ENCODE results near the gene NSG2. TPM values are rescaled to one million over a fixed set of nuclear protein-coding genes. Genes with fewer than 3 reads are reported as not detected.

NSG2 gene
- total RNA-seq, 4 donors from 2014 or later = 0.94 to 1.9 (median 1.8) TPM; not detected in 1

DNA sequence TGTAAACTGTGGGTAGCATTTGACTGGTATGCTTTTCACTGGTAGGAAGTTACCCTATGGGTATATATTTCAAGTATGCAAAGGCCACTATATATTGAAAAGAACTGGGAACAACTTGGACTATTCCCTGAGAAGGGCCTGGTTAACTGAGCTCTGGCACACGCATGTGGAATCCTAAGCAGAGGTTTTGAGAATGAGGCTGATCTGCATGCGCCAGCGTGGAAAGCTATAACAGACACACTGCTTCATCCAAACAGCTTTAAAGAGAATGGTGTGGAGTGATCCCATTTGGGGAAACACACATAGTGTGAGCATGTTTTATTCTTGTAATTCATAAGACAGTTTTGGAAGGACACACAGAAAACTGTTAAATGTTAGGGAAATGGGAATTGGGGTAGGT, 8.4 kb downstream of the NSG2 start:
- TF ChIP-seq, protein P1, sequence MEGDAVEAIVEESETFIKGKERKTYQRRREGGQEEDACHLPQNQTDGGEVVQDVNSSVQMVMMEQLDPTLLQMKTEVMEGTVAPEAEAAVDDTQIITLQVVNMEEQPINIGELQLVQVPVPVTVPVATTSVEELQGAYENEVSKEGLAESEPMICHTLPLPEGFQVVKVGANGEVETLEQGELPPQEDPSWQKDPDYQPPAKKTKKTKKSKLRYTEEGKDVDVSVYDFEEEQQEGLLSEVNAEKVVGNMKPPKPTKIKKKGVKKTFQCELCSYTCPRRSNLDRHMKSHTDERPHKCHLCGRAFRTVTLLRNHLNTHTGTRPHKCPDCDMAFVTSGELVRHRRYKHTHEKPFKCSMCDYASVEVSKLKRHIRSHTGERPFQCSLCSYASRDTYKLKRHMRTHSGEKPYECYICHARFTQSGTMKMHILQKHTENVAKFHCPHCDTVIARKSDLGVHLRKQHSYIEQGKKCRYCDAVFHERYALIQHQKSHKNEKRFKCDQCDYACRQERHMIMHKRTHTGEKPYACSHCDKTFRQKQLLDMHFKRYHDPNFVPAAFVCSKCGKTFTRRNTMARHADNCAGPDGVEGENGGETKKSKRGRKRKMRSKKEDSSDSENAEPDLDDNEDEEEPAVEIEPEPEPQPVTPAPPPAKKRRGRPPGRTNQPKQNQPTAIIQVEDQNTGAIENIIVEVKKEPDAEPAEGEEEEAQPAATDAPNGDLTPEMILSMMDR (IDR thresholded peaks at IDR 0.05) = no peak
- no peak for TF ChIP-seq POLR2A (IDR thresholded peaks at IDR 0.05)
- Histone ChIP-seq H3K36me3 (no peaks in the 10 kb centered on the region), H3K9me3 (no peaks in the 10 kb centered on the region), H3K27me3 (no peaks in the 10 kb centered on the region), H3K27ac (no peak overlapping the region), H3K4me1 (no peaks in the 10 kb centered on the region), H3K4me3 (no peak overlapping the region)
- no peak for DNase-seq

DNA sequence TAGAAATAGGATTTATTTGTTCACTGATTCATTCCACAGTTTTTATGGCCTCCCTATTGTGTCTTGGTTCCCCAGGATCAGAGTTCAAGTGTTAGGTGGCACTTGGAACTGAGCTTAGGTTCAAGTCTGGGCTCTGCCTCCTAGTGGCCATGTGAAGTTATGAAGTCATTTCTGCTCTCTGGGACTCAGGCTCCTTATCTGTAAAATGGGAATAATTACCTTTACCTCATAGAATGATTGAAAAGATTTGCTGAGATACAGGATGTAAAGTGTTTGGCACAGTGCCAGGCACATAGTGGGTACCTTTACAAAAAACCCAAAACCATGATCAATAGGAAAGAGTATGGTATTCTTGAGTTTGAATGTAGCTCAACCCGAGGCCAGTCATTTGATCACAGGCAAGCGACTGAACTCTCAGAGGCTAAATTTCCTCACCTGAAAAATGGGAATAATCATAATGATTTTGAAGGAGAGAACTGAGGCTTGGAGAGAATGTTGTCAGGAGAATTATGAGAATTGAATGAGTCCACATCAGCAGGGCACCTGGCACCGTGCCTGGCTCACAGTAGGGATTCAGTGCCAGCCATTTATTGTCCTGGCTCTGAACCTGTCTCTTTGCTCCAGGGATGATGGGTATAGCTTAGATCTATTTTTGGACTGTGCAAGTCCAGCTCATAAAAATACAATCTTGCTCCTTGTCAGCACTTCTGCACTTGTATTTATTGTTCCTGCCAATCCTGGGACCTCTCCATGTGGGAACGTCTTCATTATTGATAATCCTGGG, 10.8 kb downstream of the NSG2 start:
- H3K27ac ChIP-seq = no peak overlapping the region
- TF ChIP-seq, protein P1 (IDR thresholded peaks at IDR 0.05) = peak in 2 of 6 experiments; percentile 4 to 11
- no peak for TF ChIP-seq POLR2A (IDR thresholded peaks at IDR 0.05)

DNA sequence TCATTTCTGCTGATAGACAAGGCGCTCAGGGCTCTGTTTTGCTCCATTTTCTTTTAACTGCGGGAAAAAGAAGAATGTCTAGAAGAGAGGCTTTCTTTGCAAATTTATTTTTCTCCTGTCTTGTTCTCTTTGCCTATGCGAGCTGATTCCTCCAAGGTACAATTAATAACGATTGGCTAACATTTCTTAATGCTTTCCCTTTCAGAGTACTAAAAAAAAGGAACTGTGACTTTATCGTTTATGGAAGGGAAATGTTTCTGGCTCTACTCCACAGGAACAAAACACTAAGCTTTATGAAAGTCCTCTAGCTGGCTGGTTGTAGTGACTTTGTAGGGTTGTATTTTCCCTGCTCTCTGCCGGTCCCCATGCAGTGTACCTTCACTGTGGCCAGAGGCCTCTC, 11.7 kb downstream of the NSG2 start:
- no peaks in the 10 kb centered on the region for H3K4me1 ChIP-seq
- no peaks in the 10 kb centered on the region for H3K9me3 ChIP-seq
- no peaks in the 10 kb centered on the region for H3K27me3 ChIP-seq
- no peak for TF ChIP-seq POLR2A (IDR thresholded peaks at IDR 0.05)
- TF ChIP-seq, protein P1 (IDR thresholded peaks at IDR 0.05) = no peak
- H3K27ac ChIP-seq = no peak overlapping the region
- no peak for DNase-seq
- H3K36me3 ChIP-seq = no peaks in the 10 kb centered on the region
- H3K4me3 ChIP-seq = no peak overlapping the region

More for the DNA sequence above, 10.8 kb downstream of the NSG2 start:
- Histone ChIP-seq H3K36me3 (no peaks in the 10 kb centered on the region), H3K27me3 (no peaks in the 10 kb centered on the region), H3K4me3 (no peak overlapping the region), H3K9me3 (no peaks in the 10 kb centered on the region), H3K4me1 (no peaks in the 10 kb centered on the region)
- no peak for DNase-seq

DNA sequence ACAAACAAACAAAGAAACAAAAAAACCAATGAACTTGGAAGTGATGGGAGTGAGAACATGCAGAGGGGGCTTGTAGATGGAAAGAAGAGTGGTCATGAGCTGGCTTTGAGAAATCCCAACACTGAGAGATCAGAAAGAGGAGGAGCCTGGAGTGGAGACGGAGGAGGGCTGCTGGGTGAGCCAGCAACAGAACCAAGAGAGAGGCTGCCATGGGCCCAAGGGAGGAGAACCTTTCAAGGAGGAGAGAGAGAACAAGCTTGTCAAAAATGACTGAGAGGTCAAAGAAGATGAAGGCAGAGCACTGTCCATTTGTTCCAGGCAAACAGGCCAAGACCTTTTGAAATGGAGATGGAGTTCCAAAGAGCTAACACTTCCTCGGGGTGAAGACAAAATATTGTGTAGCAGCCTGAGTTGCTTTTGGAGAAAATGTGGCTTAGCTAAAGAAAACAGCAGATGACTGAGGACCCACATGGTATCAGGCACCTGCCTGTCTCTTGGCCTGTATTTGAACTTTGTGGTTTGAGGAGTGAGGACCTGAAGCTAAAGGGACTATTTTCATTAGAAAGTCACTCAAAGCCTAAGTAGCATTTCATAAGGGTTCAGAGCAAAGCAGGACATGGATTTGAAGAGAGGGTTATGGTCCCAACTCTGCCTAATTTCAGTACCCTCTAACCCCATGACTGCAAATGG, 13.1 kb downstream of the NSG2 start:
- H3K9me3 ChIP-seq = no peaks in the 10 kb centered on the region
- H3K36me3 ChIP-seq = no peaks in the 10 kb centered on the region
- no peak for DNase-seq
- no peak for TF ChIP-seq POLR2A (IDR thresholded peaks at IDR 0.05)
- TF ChIP-seq, protein P1 (IDR thresholded peaks at IDR 0.05) = no peak
- H3K4me1 ChIP-seq = no peaks in the 10 kb centered on the region
- no peak overlapping the region for H3K4me3 ChIP-seq
- no peaks in the 10 kb centered on the region for H3K27me3 ChIP-seq
- no peak overlapping the region for H3K27ac ChIP-seq

DNA sequence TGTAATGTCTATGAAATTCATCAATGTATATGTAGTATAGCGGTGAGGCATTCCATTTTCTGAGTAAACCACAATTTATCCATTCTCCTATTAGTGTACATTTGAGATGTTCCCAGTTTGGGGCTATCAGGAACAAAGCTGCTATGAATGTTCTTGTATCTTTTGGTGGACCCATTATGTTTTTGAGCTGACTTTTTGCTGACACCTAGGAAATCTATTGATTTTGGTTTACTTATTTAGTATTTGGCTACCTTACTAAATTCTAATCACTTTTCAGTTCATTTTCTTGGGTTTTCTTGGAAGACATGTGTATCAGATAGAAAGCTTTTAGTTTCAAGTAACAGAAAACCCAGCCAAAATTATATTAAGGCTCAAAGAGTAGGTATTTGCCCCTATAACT, 13.7 kb downstream of the NSG2 start:
- no peaks in the 10 kb centered on the region for H3K36me3 ChIP-seq

More for the DNA sequence above, 13.7 kb downstream of the NSG2 start:
- no peaks in the 10 kb centered on the region for H3K4me1 ChIP-seq
- H3K9me3 ChIP-seq = no peaks in the 10 kb centered on the region
- H3K4me3 ChIP-seq = no peak overlapping the region
- H3K27ac ChIP-seq = no peak overlapping the region
- no peak for DNase-seq
- no peaks in the 10 kb centered on the region for H3K27me3 ChIP-seq
- no peak for TF ChIP-seq POLR2A (IDR thresholded peaks at IDR 0.05)
- TF ChIP-seq, protein P1 (IDR thresholded peaks at IDR 0.05) = no peak
